Left lung (tissue), 10 donors: ENCODE data around the gene SLC5A6. TPM values are rescaled to one million over a fixed set of nuclear protein-coding genes. Genes with fewer than 3 reads are reported as not detected.
A peak's percentile ranks its signal among the peaks of the same experiment; 100 is the strongest.

ENCODE experiments used
- ATAC-seq: fragments of 200-7000 bp; cut with Tn5 transposase; one replicate; pipeline ENCODE4 v1.9.1; 2020; ENCODE audit warnings: moderate library complexity
- DNase-seq, 4 donors: peaks; one replicate each; pipeline ENCODE4 v3.0.0-alpha.2; 2013 to 2020
- H3K27ac ChIP-seq, 2 donors: fragments of 200-600 bp; sonication (generic) in 1 of 2; one replicate each; pipeline versions ENCODE4 v1.5.0 to v1.8.0; 2020 to 2021
- H3K27me3 ChIP-seq, 2 donors: fragments of 200-600 bp; sonication (generic) in 1 of 2; one replicate each; pipeline versions ENCODE4 v1.5.0 to v1.8.0; 2020 to 2021
- H3K36me3 ChIP-seq, 2 donors: fragments of 200-600 bp; sonication (generic) in 1 of 2; one replicate each; pipeline versions ENCODE4 v1.5.0 to v1.8.0; 2020 to 2021
- H3K4me1 ChIP-seq, 2 donors: fragments of 200-600 bp; one replicate each; pipeline ENCODE4 v1.8.0; 2021
- H3K4me3 ChIP-seq, 2 donors: fragments of 200-600 bp; sonication (generic) in 1 of 2; one replicate each; pipeline versions ENCODE4 v1.5.0 to v1.8.0; 2020 to 2021; ENCODE audit warnings: mild to moderate bottlenecking in 1 of 2
- H3K9me3 ChIP-seq, 2 donors: fragments of 200-600 bp; sonication (generic) in 1 of 2; one replicate each; pipeline versions ENCODE4 v1.5.0 to v1.8.0; 2020 to 2021
- CTCF ChIP-seq, 2 donors: fragments of 200-600 bp; sonication (generic) in 1 of 2; IDR thresholded peaks; one replicate each; pipeline versions ENCODE4 v1.5.0 to v1.8.0; 2021; ENCODE audit warnings: antibody characterized with exemption in 2 of 2
- intact Hi-C, 2 donors: fragments of 100-400 bp; cut with DNase I; formaldehyde crosslinking; loops; one replicate each; pipeline versions ENCODE4 v1.11.2 to v1.14.2; 2022
- polyA plus RNA-seq, 6 donors: library from polyadenylated mRNA; unstranded; fragments of 120-200 nt; gene quantifications; one replicate each; pipeline ENCODE4 v1.2.1, GENCODE V29; 2013; ENCODE audit not compliant: insufficient read length in 6 of 6
- total RNA-seq, 2 donors: library from RNA; stranded (reverse); fragmentation: NEBNext Ultra II Directional; extraction: Animal tissue kit (Norgen Biotek cat#: 25700); gene quantifications; one replicate each; pipeline ENCODE4 v1.2.1, GENCODE V29; 2021
- donor health status: DM: no; HTN: yes; CAD: no.
- donor health status: DM: no; HTN: no; CAD: no.

SLC5A6 gene
- total and polyA plus RNA-seq, 8 donors: 24.1 to 47.2 (median 31.7) TPM

GRCh38 chr2:27185331-27186026 lies 26.6 kb downstream of the SLC5A6 start:
- no peaks in the 10 kb centered on the region for H3K36me3 ChIP-seq
- DNase-seq (peak in 1 of 4 donors; percentile 47), ATAC-seq (peak; percentile 47)
- H3K9me3 ChIP-seq: no peaks in the 10 kb centered on the region
- no peak overlapping the region for H3K4me3 ChIP-seq
- no peaks in the 10 kb centered on the region for H3K4me1 ChIP-seq
- peak overlapping the region in 1 of 2 donors; percentile 67 for H3K27ac ChIP-seq
- peaks cover 0 to 3% of the 10 kb centered on the region in 2 donors for H3K27me3 ChIP-seq
- intact Hi-C loops: no loop called here
- no peak for TF ChIP-seq CTCF (IDR thresholded peaks at IDR 0.05)

- peaks cover 0 to 12% of the 10 kb centered on the region in 2 donors for H3K27me3 ChIP-seq
- ATAC-seq (peak; percentile 11), DNase-seq (peak in 1 of 4 donors; percentile 16)
- no peaks in the 10 kb centered on the region for H3K4me1 ChIP-seq
- peak overlapping the region in 1 of 2 donors; percentile 44 for H3K27ac ChIP-seq
- H3K9me3 ChIP-seq: no peaks in the 10 kb centered on the region
- intact Hi-C loops: no loop called here
- no peak for TF ChIP-seq CTCF (IDR thresholded peaks at IDR 0.05)
- H3K4me3 ChIP-seq: no peak overlapping the region
- no peaks in the 10 kb centered on the region for H3K36me3 ChIP-seq
Observed at GRCh38 chr2:27184115-27184514, 28.0 kb downstream of the SLC5A6 start.

- H3K36me3 ChIP-seq: no peaks in the 10 kb centered on the region
- peak overlapping the region in 1 of 2 donors; percentile 64 for H3K27ac ChIP-seq
- TF ChIP-seq CTCF (IDR thresholded peaks at IDR 0.05): no peak
- H3K4me1 ChIP-seq: no peaks in the 10 kb centered on the region
- ATAC-seq: peak; percentile 17
- intact Hi-C loops: no loop called here
- no peak for DNase-seq
- peaks cover 0 to 21% of the 10 kb centered on the region in 2 donors for H3K27me3 ChIP-seq
- H3K9me3 ChIP-seq: no peaks in the 10 kb centered on the region
- no peak overlapping the region for H3K4me3 ChIP-seq
Observed at GRCh38 chr2:27182346-27182745, 29.7 kb downstream of the SLC5A6 start.

- H3K36me3 ChIP-seq: no peaks in the 10 kb centered on the region
- no peaks in the 10 kb centered on the region for H3K9me3 ChIP-seq
- peaks cover 0 to 21% of the 10 kb centered on the region in 2 donors for H3K27me3 ChIP-seq
- intact Hi-C loops: no loop called here
- no peak overlapping the region for H3K4me3 ChIP-seq
- TF ChIP-seq CTCF (IDR thresholded peaks at IDR 0.05): no peak
- H3K4me1 ChIP-seq: no peaks in the 10 kb centered on the region
- DNase-seq (no peak), ATAC-seq (no peak)
- no peak overlapping the region for H3K27ac ChIP-seq
Observed at GRCh38 chr2:27179344-27180000, 32.6 kb downstream of the SLC5A6 start.

- Histone ChIP-seq H3K36me3 (no peaks in the 10 kb centered on the region), H3K9me3 (no peaks in the 10 kb centered on the region), H3K4me3 (no peak overlapping the region), H3K27me3 (peaks cover 0 to 21% of the 10 kb centered on the region in 2 donors), H3K4me1 (no peaks in the 10 kb centered on the region), H3K27ac (no peak overlapping the region)
- intact Hi-C loops: no loop called here
- ATAC-seq (no peak), DNase-seq (no peak)
- no peak for TF ChIP-seq CTCF (IDR thresholded peaks at IDR 0.05)
Observed at GRCh38 chr2:27178469-27178868, 33.6 kb downstream of the SLC5A6 start.
